GM18873 (cell line): ENCODE measurements around the gene BCL11B.

Experiments
- ATAC-seq: cut with Tn5 transposase; IDR thresholded peaks from one replicate; pipeline ENCODE4 v1.9.1; 2021; ENCODE audit warnings: mild to moderate bottlenecking, moderate library complexity, moderate number of reproducible peaks; ENCODE audit not compliant: unreplicated experiment, low FRiP score

The BCL11B gene

DNA sequence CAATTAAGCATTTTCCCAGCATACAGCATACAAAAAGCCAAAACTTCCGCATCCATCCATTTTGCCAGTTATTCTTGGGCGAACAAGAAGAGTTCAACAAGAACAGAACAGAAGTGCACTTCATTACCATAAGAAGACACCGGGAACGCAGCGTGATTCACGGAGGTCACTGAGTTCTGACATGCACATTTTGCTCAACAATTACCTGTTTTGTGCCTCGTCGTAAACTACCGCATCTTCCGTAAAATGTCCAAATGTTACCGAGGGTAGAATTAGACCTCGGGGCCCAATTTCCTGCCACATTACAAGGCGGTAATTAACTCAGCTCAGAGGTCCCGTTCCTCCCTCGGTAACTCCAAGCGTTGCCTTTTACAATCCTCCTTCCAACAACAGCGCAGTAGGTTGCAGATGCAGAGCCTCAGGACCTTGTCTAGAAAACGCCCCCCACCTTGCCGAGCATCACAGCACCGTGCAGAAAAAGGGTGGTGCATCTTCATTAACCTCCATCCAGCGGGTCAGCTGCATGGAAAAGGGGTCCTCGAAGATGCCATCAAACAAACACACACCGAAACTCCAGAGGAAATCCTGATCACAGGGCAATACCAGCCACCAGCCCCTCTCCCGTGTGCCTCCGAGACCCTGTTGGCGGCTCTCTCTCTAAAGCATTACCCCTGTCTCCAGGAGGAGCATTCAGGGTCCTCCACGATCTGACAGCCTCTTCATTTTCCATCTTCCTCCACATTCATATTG, 125.2 kb downstream of the BCL11B start:
- no peak for ATAC-seq

DNA sequence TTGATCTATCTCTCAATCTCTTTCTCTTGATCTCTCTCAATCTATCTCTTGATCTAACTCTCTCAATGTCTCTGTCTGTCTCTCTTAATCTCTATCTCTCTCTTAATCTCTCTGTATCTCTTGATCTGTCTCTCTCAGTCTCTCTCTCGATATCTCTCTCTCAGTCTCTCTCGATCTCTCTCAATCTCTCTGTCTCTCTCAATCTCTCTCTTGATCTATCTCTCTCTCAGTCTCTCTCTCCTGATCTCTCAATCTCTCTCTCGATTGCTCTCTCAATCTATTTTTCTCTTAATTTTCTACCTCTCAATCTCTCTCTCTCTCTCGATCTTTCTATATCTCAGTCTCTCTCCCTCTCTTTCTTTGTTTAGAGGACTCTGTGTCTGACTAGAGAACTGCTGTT, 126.7 kb downstream of the BCL11B start:
- ATAC-seq = no peak

DNA sequence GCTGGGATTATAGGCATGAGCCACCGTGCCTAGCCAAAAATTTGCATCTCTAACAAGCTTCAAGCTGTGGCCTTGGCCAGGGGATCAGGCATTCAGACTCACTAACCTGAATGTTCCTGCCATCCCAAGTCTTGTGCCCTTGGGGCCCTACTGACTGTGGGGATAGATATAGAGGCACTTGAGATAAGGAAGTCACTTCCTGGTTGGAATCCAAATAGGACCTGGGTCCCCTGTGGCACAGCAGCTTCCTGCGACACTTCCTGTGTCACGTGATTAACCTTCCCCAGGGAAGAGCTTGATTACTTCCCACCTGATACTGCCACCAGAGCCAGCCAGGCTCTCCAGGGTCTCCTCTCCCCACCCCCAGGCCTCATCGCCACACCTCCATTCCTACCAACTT, 128.2 kb downstream of the BCL11B start:
- no peak for ATAC-seq

DNA sequence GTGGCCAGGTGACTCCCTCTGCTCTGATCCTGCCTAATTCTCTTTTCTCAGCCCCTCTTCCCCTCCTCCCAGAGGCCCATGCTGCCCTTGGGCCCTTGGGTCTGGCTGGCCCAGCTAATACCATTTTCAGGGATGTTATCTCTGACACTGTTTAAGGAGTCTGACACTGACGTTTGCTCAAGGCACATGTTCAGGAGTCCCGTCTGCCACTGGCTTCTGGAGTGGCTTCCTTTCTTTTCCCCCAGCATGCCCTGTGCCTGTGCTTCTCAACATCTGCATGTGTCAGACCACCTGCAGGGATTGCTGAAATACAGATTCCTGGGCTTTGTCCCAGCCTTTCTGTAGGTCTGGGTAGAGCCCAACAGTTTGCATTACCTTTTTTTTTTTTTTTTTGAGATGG, 128.9 kb downstream of the BCL11B start:
- ATAC-seq = no peak

DNA sequence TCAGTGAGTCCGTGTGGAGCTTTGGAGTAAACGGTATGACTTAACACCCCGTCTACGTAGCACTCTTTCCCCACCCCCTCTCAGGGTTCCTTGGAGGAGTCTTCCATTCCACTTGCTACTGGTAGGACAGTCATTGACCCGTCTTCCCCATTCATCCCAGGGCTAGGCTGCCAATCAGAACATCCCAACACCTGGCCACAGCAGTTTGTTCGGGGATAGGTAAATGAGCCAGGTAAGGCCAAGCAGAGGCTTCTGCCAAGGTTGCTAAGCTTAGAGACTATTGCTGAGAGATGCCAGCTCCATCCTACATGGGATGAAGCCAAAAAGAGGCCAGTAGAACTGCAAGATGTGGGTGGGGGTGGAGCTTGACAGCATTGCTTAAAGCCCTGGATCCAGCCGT, 130.8 kb downstream of the BCL11B start:
- ATAC-seq = no peak

DNA sequence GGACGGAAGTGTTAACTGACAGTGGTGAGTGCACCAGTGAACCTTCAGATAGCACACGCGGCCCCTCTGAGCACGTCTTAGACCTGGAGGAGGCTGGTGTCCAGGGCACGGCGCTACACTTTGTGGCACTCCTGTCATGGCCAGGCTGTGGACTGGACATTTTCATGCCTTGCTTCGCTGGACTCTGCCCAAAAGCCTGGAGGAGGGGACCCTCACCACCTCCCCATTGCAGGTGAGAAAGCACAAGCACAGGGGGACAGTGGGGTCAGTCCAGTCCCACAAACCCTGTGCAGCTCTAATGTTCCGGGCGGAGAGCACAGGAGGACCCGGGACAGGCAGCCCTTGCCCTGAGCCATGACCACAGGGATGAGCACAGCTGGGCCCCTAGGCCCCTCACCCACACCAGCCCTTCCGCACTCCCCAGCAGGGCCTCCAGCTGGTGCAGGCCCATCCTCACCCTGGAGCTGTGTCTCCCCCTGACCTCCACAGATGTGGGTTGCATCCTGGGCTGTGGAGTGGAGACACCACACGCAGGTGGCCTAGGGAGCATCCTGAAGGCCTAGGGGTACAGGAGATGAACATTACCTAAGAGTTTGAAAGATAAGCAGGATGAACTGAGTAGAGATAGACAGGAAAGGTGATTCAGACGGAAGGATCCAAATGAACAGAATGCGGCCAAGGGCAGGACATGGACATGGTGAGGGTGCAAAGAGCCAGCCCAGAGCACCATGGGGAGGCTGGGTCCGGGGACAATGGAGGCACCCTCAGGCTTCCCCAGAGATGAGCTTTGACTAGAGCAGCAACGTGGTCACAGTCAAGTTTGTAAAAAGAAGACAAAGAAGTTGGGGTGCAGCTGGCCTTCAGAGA, 132.8 kb downstream of the BCL11B start:
- ATAC-seq = no peak

DNA sequence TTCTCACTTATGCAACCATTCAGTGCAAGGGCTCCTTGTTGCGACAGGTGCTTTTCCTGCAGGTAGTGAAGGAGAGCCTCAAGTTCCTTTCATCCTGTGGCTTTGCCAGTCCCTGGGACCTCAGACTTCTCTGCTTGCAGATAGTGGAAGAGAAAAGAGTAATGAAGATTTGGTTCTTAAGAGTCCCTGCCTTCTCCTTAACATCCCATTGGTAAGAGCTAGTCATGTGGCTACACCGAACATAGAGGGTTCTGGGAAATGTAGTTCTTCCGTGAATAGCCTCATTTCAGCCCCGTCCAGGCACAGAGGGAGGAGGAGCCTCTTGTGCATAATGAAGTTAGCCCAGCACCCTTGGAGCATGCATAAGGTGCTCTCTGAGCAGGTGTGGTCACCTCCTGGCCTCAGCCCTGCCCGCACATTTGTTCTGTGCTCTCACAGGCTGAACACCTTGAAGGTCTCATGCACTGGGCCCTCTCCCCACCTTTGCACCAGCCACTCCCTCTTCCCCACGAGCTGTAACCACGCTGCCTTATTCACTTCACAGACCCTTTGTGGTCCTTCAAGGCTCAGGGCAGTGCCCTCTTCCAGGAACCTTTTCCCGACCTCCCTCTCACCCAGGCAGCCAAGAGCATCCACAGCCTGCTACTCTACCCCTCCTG, 134.0 kb downstream of the BCL11B start:
- no peak for ATAC-seq

DNA sequence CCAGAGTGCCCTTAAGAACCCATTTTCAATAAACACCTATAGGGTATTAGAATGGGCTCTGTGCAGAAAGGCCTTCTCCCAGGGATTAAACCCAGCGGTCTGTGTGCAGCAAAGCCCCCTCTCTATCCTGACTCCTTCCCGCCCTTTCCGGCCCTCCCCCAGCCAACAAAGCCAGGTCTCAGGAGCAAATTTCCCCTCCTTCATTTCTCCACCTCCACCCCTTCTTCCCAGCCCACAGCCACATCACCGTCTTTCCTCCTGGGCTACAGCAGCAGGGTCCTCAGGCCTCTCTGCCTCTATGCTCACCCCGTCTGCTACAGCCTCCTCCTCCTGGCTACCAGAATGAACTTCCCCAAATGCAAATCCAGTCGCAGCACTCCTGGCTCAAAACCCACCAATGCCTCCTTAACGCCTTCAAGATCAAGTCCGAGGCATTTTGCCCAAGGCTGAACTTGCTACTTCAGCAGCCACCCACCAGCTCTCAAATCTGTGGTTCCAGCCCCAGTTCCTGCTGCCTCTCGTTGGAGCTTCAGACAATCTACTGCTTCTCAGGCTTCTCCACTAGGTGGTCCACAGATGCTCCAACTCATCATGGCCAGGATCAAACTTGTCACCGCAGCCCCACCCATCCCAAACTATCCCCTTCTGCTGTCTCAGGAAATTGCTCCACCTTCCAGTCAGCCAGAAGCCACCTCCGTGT, 134.8 kb downstream of the BCL11B start:
- no peak for ATAC-seq

DNA sequence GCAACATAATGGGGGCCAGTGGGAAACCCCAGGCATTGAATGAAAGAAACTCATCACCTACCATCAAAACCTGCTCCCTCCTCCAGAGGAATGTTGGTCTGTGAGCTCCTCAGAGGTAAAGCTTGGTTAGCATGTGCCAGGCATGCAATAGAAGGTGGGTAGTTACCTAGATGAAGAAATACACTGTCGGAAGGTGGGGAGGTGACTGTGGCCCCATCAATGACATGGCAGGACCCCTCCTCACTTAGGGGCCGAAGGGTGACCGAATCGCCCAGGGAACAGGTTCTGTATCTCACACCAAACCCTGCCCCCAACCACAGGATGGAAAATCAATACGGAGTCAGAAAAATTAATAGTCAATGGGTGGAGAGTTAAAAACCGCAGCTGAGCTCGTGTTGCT, 135.6 kb downstream of the BCL11B start:
- ATAC-seq = no peak

DNA sequence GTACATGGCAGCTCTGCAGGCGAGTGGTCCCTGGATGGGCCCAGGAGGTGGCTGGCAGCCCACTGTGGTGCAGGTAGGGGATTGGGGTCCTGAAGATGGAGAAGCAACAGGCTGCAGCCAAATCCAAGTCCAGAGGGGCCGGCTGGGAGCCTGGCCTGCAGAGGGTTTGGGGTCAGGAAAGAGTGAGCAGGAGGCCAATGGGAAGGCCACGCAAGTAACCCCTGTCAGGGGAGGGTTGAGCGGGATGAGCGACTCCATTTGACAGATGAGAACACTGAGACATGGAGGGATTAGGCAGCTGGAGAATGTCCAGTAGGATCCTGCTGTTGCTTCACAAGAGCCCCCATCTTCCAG, 136.0 kb downstream of the BCL11B start:
- no peak for ATAC-seq

DNA sequence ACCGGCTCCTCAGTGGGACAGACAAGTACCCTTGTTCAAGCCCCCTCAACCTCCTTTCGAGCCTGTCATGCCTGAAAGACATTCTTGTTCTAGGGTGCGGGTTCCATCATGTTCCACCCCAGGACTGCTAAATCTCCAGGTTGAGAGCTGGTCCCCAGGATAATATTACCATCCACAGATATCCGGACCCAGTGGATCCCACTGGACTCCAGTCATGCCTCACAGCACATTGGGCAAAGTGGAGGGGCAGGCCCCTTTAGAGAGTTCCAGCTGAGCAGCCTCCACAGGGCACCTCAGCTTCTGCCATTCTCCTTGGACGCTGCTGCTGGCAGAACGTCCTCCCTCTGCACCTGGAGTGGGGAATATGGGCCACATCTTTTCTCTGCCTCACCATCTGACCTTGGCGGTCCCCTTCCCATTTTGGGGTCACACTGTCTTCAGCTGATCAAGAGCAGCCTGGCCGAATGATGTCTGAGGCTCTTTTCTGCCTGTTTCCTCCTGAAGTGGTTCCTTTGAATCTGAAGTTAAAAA, 137.4 kb downstream of the BCL11B start:
- ATAC-seq = no peak

DNA sequence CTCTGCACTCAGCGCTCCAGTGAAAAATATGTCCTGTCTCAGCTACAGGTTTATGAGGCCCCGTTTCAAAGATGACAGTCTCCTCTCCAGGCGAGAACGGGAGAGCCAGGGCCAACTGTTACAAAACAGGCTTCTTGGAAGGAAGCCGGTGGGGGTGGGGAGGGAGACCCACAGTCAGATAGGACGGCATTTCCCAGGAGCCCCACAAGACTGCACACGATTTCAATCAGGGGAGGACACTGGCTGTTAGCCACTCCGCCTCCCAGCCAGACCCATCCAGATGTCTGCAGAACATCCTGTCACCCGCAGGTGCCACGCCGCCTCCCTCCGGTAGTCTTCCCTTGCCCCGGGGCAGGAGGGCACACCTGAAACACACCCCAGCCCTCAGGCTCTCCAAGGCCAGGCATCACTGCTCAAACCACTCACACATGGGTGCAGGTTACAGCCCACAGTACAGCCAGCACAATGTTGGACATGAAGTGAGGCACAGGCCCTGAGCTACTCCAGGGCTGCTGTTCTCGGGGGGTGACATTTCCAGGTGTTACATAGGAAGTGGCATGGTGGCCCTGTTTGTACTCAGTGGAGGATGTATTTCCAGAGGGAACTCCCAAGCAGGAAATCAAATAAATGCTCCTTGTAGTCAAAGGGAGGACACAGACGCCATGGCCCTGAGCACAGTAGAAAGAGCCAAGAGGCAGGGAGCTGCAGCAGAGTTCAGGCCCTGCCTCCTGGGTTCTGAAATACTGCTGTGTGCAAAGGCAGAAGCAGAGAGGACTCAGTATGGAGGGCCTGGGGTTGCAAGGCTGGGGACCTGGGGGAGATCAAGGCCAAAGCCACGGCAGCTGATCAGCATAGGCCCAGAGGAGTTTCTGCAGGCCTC, 138.1 kb downstream of the BCL11B start:
- no peak for ATAC-seq

DNA sequence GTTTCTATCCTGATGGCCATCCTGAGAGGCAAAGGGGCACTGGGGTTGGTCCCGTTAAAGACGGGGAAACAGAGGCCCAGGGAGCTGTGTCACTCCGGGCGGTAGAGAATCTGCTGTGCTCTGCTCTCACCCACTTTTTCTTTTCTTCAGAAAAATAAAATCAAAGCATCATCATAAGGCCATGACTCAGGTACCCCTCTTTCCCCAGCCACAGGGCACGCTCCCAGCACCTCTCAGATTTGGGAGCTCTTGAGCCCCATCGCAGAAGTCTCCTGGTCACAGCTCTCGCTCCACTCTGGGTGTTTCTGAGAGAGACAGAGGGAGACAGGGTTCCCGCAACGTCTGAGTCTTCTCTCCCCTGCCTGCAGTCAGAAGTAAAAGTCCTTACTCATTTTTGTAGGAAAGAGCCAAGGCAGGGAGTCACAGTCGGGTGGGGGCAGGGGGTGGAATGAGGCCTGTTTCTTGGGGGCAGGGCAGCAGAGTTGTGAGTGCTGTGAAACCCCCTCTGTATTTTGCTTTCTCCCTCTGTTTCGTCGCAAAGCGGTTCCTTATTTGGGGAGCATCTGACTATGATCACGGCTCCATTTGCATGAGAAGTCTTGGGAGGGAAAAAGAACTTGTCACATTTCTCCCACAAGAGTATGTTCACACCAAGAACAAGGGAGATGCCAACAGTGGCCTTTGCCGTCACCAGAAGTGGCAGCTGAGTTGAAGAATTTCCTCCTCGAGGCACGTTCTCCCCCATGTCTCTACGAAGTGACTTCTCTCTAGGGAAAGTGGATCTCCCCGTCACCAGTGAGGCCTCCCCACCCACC, 139.0 kb downstream of the BCL11B start:
- no peak for ATAC-seq

DNA sequence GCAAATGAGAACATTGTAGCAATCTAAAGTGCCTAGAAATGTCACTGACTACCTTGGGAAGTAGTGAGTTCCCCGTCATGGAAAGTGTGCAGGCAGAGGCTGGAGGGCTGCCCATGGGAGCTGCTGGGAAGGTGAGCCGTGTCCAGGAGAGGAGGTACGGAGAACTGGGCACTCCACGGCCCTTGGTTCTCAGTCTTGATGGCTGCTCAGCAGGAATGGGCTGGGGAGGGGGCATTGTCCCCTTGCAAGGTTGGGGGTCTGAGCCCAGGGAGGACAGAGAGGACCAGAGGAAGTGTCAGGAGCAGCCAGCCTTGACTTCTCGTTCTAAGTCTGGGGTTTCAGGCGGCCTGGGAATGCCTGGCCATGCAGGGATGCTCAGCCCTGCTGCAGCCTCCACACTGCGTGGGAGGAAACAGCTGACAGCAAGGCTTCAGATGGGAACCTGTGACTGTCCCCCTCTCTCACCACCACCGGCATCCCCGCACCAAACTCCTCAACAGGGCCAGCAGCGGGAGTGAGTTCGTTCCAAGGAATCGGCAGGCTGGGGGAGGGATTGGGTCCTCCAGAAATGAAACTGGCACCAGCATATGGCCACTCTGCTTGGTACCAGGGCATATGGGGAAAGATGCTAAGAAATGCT, 140.2 kb downstream of the BCL11B start:
- ATAC-seq = no peak

DNA sequence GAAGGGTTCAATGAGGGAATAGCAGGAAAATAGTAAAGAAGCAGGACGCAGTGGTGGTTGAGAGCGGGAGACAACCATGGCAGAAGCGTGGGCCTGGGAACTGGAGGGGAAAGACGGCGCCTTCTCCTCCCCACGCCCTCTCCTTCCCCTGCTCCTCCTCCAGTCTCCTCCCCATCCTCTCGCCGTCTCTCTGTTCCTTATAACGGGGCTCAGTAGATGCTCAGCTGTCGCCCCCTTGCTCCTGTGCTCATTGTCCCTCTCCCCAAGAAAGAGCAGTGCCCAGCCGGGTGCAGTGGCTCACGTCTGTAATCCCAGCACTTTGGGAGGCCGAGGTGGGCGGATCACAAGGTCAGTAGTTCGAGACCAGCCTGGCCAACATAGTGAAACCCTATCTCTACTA, 142.0 kb downstream of the BCL11B start:
- ATAC-seq = no peak

DNA sequence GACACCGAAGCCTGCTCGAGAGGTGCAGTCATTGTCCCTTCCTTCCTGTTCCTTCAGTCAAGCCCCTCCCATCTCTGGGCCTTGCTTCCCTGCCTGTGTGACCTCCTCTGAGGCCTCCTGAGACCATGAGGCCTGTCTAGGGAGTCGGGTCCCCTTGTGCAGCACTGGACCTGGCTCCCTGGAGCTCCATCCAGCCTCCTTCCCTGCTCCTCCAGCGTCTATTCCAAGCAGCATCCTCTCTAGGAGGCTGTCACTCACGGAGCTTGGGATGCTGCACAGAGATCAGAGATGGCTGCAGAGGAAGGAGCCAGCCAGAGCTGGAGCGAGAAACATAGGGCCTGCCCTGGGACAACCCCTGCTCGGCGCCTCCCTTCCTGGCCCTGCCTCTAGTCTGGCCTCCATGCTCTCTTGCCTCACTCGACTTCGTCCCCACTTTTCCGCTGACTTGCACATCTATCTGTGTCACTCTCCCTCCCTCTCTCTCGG, 142.7 kb downstream of the BCL11B start:
- ATAC-seq = no peak

DNA sequence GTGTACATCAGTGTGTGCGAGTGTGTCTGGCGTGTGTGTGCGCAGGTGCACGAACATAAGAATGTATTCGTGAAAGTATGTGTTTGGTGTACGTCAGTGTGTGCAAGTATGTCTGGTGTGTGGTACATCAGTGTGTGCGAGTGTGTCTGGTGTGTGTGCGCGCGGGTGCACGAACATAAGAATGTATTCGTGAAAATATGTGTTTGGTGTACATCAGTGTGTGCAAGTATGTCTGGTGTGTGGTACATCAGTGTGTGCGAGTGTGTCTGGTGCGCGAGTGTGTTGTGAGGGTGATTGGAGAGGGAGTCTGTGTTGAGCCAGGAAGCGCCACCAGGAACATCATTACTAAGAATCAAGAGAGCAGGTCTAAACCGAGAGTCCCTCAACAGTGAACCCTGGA, 143.8 kb downstream of the BCL11B start:
- no peak for ATAC-seq

DNA sequence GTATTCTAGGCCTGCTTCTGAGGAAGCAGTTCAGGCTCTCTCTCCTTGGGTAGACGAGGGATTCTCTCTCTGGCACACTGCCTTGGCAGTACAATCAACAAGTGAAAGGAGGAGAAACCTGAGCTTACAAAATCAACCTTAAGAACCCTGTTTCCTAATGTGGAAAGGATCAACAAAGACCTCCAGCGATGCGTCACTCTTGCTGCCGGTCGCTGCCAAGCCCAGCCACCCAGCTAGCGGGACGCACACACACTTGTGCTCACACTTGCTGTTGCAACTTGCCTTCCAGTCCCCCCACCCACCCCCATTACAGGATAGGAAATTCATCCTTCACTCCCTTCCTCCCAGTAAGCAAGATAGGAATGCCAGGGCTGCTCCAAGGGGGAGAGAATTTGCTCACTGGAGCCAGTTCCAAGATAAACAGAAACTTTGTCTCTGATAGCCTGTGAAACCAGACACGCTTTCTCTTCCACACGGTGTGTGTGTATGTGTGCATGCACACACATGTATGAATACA, 144.3 kb downstream of the BCL11B start:
- no peak for ATAC-seq
